Stimulated activated CD8-positive, alpha-beta memory T cell treated with anti-CD3 and anti-CD28 coated beads, Interleukin-4, amount 100 ng/mL, for 1 hour (primary cell): Measurements from ENCODE around the gene APOA4.
"Not testable (repeated sequence)": the region's sequence is repeated elsewhere in the genome, so short reads cannot be mapped to it uniquely, and the experiment has no call there.

Experiments
- DNase-seq, 2 donors: peaks; one replicate each; pipeline ENCODE4 v3.0.0-alpha.2; 2020; ENCODE audit warnings: low read depth in 2 of 2, low spot score in 1 of 2

Gene APOA4

DNA sequence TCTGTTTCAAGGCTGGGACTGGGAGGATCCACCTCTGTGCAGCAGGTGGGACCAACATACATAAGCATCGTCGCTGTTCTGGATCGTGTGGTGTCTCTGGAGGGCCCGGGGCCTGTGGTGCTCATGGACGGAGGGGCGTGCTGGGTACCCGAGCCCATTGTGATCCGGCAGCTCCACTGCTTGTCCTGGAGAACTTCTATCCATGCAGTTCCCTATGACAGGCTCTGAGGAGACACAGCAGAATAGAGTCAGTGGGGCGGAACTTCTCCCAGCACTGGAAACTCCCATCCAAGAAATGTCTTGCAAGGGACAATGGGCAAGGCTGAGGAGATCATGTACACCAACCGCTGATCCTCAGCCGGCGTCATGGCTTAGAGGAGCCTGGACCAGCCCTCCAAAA is 26.0 kb upstream of the APOA4 start:
- DNase-seq, result no peak

DNA sequence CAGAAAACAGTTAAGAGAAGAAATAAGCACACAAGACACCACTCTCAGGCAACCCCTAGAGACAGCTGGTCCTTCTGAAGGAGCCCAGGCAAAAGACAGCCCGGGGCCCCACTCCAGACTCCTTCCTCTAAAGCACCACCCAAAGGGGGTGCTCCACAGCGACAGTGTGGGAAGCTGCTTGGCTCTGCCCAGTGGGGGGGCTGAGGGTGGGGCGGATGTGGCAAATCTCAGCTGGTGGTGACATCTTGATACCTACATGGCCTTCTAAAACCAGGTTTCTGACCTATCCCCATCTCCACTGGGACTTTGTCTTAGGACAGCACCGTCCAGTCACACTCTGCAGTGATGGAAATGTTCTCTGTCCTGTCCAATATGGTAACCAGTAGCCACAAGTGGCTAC is 24.5 kb upstream of the APOA4 start:
- DNase-seq, result no peak

DNA sequence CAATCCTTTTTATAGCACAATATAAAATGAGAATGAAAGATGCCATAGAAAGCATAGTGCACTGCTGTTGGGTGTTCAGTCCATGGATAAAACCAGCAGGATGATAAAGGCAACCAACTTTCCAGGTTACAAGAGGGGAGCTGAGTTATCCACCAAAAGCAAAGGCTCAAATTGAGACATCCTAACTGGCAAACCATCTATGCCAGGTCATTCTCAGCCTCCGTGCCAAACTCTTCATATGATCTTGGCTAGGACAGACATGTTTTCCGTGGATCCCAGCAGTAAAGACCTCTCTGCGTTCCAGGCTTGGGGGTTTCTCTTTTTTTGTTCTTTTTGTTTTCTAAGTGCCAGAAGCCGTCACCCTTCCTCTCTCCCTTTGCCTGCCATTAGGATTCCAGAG is 21.6 kb upstream of the APOA4 start:
- no peak for DNase-seq

DNA sequence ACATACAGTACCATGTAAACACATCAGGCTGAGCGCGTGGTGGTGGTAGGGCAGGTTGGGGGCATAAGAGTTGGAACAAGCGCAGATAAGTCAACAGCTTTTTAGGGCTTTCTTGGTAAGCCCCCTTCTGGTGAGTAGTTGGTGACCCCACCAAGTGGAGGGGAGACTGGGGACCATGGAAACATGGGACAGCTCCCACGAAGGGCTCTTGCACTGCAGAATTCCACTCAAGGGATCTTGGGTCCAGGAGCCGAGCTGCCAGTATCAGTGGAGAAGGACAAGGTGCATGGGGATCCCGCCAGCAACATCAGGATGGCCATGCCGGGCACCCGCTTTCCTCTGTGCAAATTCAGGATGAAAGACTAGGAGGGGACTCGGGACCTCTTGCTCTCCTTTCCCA is 20.6 kb upstream of the APOA4 start:
- no peak for DNase-seq

DNA sequence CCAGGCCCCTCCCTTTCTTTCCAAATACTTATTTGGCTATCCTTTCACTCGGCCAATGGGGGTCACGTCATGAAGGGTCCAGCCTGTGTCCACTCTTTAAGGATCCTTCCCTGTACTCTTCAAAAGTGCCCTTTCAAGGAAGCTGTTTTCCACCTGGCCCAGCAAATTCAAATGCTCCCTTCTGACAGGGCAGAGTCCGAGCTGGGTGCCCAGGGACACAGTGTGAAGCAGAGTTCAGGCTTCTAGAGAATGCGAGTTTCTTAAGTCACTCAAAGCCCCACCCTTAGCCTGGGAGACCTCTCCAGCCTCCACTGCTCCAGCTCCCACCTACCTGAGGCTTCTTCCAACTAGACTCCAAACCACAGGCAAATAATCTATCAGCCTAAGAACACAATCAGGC is 19.8 kb upstream of the APOA4 start:
- DNase-seq, result no peak

DNA sequence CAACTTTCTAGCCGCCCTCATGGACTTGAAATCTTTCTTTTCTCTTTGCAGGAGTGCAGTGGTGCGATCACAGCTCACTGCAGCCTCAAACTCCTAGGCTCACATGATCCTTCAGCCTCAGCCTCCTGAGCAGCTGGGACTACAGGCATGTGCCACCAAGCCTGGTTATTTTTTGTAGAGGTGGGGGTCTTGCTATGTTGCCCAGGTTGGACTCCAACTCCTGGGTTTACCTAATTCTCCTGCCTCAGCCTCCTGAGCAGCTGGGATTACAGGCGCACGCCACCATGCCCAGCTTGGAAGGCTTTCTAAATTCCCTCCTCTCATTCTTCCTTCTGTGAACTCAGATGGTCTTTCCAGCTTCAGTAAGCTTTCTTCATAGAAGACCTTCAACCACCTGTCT is 19.0 kb upstream of the APOA4 start:
- no peak for DNase-seq

DNA sequence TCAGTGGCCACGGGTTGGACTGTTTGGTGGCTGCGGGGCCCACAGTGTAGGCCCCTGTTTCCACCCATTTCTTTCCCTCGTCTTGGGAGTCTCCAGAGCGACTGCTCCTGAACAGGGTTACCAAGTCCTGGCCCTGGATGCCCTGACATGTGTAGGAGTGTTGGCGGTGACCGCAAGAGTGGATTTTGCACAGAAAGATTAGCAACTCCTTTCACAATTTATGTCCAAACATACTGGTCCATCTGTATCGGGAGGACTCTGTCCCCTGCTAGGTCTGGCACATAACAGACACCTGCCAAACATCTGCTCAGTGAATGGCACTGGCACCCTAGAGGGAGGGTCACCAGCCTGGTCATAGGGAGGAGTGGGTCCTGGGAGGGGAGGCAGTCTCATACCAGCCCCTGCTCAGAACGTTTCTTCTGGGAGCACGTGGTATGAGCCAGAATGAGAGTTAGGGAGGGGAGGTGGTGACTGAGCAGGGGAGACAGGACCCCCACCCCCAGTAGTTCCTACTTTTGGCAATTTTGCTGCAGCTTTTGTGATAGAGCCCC is 17.7 kb upstream of the APOA4 start:
- DNase-seq, result no peak

DNA sequence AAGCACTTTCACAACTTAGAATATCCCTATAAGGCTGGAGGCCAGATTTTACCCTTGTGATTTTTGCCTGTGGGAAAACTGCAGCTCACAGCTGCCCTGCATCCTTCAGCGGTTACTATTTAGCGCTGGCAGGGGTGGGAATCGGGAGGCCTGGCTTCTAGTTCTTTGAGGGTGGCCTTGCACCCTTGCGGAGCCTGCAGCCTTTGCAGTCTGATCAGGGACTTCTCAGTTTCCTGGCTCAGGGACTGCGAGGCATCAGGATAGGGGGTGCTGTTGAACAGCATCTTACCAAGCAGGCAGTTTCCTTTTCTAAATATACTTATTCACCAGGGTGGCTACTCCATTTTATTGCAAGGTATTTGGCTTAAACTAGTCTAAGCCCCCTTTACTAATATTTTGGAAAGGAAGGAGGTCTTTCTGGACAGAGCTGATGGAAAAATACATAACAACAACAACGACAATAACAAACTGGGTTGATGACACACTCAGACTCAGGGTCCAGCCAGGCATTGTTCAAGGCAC is 17.2 kb upstream of the APOA4 start:
- no peak for DNase-seq

DNA sequence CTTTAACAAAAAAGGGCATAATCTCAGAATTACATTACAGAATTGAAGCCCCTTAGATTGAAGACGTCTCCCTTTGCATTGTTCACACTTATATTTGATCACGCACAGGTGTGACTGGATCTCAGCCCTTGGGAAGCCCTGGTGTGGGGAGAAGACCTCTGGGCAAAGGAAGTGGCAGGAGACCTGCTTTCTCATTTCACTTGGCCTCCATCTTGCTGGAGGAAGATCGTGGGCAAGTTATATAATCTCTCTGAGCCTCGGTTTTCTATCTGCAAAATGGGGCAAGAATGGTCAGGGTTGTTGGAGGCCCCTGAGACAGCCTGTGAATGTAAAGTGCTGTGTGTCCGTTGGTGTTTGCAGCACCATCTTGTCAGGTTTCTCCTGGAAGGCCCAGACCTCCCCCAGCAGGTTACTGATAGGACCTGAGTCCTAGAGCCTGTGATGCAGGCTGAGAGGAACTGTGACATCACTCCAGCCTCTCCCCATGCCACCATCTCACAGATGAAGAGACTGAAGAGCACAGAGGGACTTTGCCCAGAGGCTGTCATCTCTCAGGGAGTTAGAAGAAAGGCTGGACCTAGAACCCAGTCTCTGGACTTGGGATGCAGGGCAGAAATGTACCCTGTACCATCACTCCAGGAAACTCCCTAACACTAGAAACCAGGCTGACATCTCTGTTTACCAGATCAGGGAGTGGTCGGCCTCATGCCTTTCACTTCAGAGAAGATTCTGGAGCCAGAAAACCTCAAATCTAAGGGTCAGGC is 15.4 kb upstream of the APOA4 start:
- no peak for DNase-seq

DNA sequence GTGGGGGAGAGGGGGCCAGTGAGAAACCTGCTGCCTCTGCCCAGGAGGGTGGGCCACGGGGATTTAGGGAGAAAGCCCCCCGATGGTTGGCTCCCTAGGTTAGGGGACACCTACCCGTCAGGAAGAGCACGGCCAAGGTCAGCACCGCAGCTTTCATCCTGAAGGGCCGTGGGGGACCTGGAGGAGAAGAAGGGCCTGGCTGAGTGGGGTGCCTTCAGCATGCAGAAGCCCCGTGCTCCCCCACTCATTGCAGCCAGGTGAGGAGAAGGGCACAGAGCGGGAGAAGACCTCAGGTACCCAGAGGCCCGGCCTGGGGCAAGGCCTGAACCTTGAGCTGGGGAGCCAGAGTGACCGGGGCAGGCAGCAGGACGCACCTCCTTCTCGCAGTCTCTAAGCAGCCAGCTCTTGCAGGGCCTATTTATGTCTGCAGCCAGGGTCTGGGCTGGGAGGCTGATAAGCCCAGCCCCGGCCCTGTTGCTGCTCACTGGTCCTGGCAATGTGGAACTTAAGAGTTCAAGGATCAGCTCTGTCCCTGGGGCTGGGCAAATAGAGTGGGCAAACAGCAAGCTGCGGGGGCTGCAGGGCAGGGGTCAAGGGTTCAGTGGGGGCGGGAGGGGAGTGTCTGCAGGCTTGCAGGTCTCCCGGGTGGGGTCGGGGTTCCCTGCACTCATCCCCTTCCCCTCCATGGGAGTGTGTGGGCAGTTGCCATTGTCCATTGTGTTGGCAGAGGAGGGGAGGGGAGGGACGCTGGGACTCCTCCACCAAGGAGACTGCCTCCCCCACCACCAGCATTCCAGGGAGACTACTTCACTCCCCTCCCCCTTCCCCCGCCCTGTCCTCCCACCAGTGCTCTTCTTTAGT is 14.4 kb upstream of the APOA4 start, which contains the start of gene APOA1:
Gene APOA1, minus strand, starts transcription at position 392 of the 861 bp plus-strand sequence. Its CDS starts 235 bp downstream, at position 157.
- no peak for DNase-seq

DNA sequence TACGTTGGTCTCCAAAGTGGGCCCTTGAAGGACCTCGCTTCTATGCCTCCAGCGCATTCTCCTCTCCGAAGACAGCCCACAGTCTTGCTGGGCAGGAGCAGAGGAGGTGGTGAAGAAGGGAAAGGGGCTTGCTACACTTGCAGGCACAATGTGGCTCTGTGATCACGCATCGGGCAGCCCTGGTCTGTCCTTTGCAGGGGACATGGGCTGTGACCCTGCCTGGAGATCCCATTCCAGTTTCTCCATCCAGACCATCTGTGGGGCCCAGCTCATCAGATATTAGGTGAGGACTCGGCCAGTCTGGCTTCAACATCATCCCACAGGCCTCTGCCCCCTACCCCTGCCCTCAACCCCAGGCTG is 13.5 kb upstream of the APOA4 start:
- no peak for DNase-seq

DNA sequence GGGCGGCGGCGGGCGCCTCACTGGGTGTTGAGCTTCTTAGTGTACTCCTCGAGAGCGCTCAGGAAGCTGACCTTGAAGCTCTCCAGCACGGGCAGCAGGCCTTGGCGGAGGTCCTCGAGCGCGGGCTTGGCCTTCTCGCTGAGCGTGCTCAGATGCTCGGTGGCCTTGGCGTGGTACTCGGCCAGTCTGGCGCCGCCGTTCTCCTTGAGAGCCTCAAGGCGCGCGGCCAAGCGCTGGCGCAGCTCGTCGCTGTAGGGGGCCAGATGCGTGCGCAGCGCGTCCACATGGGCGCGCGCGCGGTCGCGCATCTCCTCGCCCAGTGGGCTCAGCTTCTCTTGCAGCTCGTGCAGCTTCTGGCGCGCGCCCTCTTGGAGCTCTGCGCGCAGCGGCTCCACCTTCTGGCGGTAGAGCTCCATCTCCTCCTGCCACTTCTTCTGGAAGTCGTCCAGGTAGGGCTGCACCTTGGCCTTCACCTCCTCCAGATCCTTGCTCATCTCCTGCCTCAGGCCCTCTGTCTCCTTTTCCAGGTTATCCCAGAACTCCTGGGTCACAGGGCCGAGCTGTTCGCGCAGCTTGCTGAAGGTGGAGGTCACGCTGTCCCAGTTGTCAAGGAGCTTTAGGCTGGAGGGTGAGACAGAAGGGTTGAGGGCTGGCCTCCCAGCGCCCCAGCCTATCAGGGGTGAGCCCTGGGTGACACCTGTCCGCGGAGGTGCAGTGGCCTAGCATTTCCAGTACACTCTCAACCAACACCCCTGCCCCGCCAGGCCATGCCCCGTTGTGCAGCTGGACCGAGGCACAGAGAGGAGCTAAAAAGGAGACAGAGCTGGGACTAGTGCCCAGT is 12.9 kb upstream of the APOA4 start:
- DNase-seq, result peak; percentile 49 to 59

DNA sequence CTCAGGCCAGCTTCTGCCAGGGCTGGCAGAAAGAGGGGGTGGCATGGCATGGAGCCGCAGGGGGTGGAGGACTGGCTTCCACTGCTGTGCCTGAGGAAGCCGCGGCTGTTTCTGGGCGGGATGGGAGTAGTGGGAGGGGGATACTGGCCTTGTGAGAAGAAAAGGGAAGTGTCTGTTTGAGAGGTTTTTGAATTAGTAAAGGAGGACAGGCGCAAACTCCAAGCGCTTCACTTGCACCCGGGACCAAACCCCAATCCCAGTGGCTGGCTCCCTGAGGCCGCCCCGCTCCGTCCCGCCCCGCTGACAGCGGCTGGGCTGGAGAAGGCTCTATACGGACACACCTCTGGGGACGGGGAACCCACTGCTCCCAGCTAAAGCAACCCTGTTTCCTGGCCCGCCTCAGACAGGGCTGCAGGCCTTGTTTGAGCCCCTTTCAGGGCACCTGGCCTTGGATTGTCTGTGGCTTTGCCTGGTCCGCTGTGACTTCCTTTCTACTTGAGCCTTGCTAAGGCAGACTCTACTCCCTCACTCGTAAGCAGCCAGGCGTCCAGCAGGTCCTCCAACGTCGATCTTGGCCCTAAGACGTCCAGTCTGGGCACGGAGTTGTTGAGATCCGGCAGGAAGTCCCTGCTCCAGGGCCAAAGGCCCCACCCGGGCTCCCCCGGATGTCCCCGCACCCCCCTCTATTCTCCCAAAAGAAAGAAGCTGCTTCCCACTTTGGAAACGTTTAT is 12.1 kb upstream of the APOA4 start:
- no peak for DNase-seq

DNA sequence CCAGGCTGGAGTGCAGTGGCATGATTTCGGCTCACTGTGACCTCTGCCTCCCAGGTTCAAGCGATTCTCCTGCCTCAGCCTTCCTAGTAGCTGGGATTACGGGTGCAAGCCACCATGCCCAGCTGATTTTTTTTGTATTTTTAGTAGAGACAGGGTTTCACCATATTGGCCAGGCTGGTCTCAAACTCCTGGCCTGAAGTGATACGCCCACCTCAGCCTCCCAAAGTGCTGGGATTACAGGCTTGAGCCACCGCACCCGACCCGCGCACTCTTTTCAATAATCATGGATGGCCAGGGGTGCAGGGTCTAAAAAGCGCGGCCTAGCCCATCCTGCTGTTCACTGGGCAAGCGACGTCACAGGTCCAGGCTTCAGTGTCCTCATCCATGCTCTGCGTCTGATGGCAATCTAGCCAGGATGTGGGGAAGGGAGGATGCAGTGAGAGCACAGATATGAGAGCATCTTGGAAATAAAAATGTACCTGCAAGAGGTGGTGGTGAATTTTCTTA is 11.5 kb upstream of the APOA4 start:
- DNase-seq, result not testable (repeated sequence)

DNA sequence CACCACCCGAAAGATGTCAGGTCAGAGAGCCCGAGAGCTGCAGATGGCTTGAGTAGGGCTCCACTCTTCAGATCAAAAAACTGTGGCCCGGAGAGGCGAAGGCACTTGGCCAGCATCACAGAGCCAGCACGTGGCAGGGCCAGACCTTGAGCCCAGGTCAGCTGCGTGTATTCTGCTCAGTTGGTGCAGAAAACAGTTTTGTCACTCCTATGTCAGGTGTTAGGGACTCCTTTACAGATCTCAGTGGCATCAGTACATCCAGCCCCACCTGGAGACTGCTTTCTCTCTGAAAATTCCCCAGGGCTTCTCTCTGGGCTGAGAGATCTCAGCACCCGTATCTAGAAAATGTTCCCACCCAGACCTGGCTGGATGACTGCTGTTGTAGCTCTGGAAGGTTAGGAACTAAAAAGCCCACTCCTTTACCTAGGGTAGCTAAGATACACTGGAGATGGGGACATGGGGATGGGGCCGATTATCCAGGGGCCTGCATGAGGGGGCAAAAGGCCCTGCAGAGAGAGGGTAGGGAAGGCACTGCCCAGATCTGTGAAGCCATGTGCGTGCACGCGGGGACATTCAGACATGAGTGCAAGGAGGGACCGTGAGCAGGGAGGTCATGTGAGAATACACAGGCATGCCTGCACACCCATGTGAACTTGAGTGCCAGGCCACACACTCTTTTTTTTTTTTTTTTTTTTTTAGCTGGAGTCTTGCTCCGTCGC is 10.9 kb upstream of the APOA4 start:
- DNase-seq, result no peak

DNA sequence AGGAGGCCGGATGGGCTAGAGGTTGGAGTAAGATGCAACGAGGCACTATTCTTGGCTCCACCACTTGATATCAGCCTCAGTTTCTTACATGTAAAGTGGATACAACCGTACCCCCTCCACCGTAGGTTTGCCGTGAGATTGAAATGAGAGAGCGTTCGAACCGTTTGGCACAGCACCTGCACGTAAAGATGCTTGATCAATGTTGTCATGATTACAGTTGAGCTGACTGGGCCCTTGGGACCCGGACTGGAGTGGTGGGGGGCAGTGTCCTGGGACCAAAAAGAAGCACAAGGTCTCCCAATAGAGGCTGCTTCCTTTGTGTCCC is 10.3 kb upstream of the APOA4 start:
- DNase-seq, result no peak

DNA sequence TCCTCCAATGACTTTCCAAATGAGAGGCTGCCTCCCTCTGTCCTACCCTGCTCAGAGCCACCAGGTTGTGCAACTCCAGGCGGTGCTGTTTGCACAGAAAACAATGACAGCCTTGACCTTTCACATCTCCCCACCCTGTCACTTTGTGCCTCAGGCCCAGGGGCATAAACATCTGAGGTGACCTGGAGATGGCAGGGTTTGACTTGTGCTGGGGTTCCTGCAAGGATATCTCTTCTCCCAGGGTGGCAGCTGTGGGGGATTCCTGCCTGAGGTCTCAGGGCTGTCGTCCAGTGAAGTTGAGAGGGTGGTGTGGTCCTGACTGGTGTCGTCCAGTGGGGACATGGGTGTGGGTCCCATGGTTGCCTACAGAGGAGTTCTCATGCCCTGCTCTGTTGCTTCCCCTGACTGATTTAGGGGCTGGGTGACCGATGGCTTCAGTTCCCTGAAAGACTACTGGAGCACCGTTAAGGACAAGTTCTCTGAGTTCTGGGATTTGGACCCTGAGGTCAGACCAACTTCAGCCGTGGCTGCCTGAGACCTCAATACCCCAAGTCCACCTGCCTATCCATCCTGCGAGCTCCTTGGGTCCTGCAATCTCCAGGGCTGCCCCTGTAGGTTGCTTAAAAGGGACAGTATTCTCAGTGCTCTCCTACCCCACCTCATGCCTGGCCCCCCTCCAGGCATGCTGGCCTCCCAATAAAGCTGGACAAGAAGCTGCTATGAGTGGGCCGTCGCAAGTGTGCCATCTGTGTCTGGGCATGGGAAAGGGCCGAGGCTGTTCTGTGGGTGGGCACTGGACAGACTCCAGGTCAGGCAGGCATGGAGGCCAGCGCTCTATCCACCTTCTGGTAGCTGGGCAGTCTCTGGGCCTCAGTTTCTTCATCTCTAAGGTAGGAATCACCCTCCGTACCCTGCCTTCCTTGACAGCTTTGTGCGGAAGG is 9.5 kb upstream of the APOA4 start:
- no peak for DNase-seq

DNA sequence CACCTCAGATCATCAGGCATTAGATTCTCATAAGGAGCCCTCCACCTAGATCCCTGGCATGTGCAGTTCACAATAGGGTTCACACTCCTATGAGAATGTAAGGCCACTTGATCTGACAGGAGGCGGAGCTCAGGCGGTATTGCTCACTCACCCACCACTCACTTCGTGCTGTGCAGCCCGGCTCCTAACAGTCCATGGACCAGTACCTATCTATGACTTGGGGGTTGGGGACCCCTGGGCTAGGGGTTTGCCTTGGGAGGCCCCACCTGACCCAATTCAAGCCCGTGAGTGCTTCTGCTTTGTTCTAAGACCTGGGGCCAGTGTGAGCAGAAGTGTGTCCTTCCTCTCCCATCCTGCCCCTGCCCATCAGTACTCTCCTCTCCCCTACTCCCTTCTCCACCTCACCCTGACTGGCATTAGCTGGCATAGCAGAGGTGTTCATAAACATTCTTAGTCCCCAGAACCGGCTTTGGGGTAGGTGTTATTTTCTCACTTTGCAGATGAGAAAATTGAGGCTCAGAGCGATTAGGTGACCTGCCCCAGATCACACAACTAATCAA is 8.8 kb upstream of the APOA4 start:
- no peak for DNase-seq
